Subcutaneous adipose tissue (tissue), 4 donors: ENCODE measurements around the gene DDAH1. TPM values are rescaled to one million over a fixed set of nuclear protein-coding genes. Genes with fewer than 3 reads are reported as not detected.

Experiments used
- small RNA-seq: library from RNA; depleted of rRNA; stranded (forward); fragments of <200 nt; gene quantifications from one replicate; pipeline ENCODE3, GENCODE V24; 2016
- total RNA-seq, 4 donors: library from RNA; depleted of rRNA; stranded (reverse); fragments of >200 nt; gene quantifications; one replicate each; pipeline ENCODE4 v1.1.0, GENCODE V29; 2016
- TF ChIP-seq, protein P1 (sequence below): fragments of 450-650 bp; IDR thresholded peaks from one replicate; pipeline ENCODE4 v1.5.1; 2016; ENCODE audit warnings: low read depth, mild to moderate bottlenecking, control low read depth, antibody characterized with exemption, moderate library complexity

Gene DDAH1
- total RNA-seq, 4 donors from 2014 or later: 13.9 to 27.6 (median 14.3) TPM

- TF ChIP-seq, protein P1, sequence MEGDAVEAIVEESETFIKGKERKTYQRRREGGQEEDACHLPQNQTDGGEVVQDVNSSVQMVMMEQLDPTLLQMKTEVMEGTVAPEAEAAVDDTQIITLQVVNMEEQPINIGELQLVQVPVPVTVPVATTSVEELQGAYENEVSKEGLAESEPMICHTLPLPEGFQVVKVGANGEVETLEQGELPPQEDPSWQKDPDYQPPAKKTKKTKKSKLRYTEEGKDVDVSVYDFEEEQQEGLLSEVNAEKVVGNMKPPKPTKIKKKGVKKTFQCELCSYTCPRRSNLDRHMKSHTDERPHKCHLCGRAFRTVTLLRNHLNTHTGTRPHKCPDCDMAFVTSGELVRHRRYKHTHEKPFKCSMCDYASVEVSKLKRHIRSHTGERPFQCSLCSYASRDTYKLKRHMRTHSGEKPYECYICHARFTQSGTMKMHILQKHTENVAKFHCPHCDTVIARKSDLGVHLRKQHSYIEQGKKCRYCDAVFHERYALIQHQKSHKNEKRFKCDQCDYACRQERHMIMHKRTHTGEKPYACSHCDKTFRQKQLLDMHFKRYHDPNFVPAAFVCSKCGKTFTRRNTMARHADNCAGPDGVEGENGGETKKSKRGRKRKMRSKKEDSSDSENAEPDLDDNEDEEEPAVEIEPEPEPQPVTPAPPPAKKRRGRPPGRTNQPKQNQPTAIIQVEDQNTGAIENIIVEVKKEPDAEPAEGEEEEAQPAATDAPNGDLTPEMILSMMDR: no peak
These were observed 196.0 kb downstream of the DDAH1 start for GRCh38 chr1:85268801-85269585.

Small RNA genes lying within 50 kb of the gene (small RNA-seq; reads per million reads assigned to genes)
- 0.49 reads per million for gene RF00019

Other genes starting within 250 kb of the DDAH1 start
- gene C1orf52, start 205.5 kb downstream of the DDAH1 start, total RNA-seq: 10 to 100 TPM; 12.7 to 20.7 (median 17.9) TPM
- gene BCL10, start 188.5 kb downstream of the DDAH1 start, total RNA-seq: 10 to 100 TPM; 14.9 to 24.0 (median 19.5) TPM
- gene CCN1, start 115.6 kb upstream of the DDAH1 start, total RNA-seq: 100 to 1,000 TPM in 2 of 4 donors, 10 to 100 TPM in 2; 71.4 to 181 (median 126) TPM
- 10 to 100 TPM; 10.4 to 20.4 (median 10.9) TPM for gene ZNHIT6, start 243.3 kb upstream of the DDAH1 start, total RNA-seq